C4-2B (cell line): ENCODE measurements around the gene SUPT4H1.

ENCODE experiments used
- H3K27ac ChIP-seq: fragments of 450-650 bp; 2 replicates; pipeline ENCODE4 v1.5.1; 2017
- ZFX ChIP-seq: fragments of 450-650 bp; IDR thresholded peaks from 2 replicates; pipeline ENCODE4 v1.6.1; 2017
- TF ChIP-seq, protein P1 (sequence below): fragments of 450-650 bp; conservative IDR thresholded peaks from 2 replicates; pipeline ENCODE4 v1.5.1; 2017; ENCODE audit warnings: mild to moderate bottlenecking

SUPT4H1 gene

GRCh38 chr17:58315750-58316149 lies 36.3 kb downstream of the SUPT4H1 start:
- H3K27ac ChIP-seq = no peak overlapping the region
- no peak for TF ChIP-seq ZFX
- TF ChIP-seq, protein P1, sequence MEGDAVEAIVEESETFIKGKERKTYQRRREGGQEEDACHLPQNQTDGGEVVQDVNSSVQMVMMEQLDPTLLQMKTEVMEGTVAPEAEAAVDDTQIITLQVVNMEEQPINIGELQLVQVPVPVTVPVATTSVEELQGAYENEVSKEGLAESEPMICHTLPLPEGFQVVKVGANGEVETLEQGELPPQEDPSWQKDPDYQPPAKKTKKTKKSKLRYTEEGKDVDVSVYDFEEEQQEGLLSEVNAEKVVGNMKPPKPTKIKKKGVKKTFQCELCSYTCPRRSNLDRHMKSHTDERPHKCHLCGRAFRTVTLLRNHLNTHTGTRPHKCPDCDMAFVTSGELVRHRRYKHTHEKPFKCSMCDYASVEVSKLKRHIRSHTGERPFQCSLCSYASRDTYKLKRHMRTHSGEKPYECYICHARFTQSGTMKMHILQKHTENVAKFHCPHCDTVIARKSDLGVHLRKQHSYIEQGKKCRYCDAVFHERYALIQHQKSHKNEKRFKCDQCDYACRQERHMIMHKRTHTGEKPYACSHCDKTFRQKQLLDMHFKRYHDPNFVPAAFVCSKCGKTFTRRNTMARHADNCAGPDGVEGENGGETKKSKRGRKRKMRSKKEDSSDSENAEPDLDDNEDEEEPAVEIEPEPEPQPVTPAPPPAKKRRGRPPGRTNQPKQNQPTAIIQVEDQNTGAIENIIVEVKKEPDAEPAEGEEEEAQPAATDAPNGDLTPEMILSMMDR = no peak

GRCh38 chr17:58315281-58315711 lies 36.7 kb downstream of the SUPT4H1 start:
- no peak overlapping the region for H3K27ac ChIP-seq
- TF ChIP-seq, protein P1 = no peak
- no peak for TF ChIP-seq ZFX

DNA sequence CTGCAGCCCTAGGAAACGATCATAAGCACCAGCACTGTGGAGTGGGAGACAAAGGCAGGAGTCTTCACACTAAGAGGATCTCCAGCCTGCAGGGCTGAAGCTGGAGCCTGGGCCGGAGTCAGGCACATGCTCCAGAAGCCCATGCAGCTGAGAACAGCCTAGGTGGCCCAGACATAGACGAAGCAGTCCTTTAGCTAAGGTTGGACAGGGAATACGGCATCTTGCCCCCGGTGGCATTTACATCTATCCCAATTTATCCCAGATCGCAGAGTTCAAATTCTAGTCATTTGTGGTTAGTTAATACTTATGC lies 37.3 kb downstream of the SUPT4H1 start:
- H3K27ac ChIP-seq = no peak overlapping the region
- no peak for TF ChIP-seq ZFX

- TF ChIP-seq ZFX = no peak
- TF ChIP-seq, protein P1 = no peak
- no peak overlapping the region for H3K27ac ChIP-seq
Measured at GRCh38 chr17:58313815-58314705, 37.9 kb downstream of the SUPT4H1 start.

GRCh38 chr17:58312829-58313228 lies 39.2 kb downstream of the SUPT4H1 start:
- no peak overlapping the region for H3K27ac ChIP-seq
- TF ChIP-seq, protein P1 = no peak; the same call in 1 of the 2 replicates
- TF ChIP-seq ZFX = no peak

GRCh38 chr17:58312021-58312630 lies 39.9 kb downstream of the SUPT4H1 start:
- no peak overlapping the region for H3K27ac ChIP-seq
- TF ChIP-seq, protein P1 = no peak
- no peak for TF ChIP-seq ZFX

GRCh38 chr17:58311429-58311894 lies 40.5 kb downstream of the SUPT4H1 start:
- TF ChIP-seq ZFX = no peak
- TF ChIP-seq, protein P1 = no peak
- no peak overlapping the region for H3K27ac ChIP-seq
